H9 (cell line): ENCODE results near the gene WASF3. TPM values are rescaled to one million over a fixed set of nuclear protein-coding genes. Genes with fewer than 3 reads are reported as not detected.

ENCODE experiments used
- DNase-seq: peaks from one replicate; pipeline ENCODE4 v3.0.0-alpha.2; 2017
- H2AFZ ChIP-seq: one replicate; pipeline ENCODE4 v1.6.1; 2013; ENCODE audit warnings: mild to moderate bottlenecking, low read length, control low read depth, moderate library complexity
- H2AK5ac ChIP-seq: 2 replicates; pipeline ENCODE4 v1.6.1; 2013; ENCODE audit warnings: low read length, control low read depth, mixed read lengths; ENCODE audit not compliant: insufficient read length
- H2BK120ac ChIP-seq: one replicate; pipeline ENCODE4 v1.6.1; 2013; ENCODE audit warnings: low read depth, mild to moderate bottlenecking, low read length, control low read depth, inconsistent platforms; ENCODE audit not compliant: poor library complexity, severe bottlenecking
- H2BK12ac ChIP-seq: 2 replicates; pipeline ENCODE4 v1.6.1; 2013; ENCODE audit warnings: low read length, control low read depth, mixed read lengths, low read depth; ENCODE audit not compliant: insufficient read length
- H2BK15ac ChIP-seq: 2 replicates; pipeline ENCODE4 v1.6.1; 2013; ENCODE audit warnings: low read depth, low read length, control low read depth
- H2BK20ac ChIP-seq: one replicate; pipeline ENCODE4 v1.6.1; 2013; ENCODE audit warnings: low read depth, mild to moderate bottlenecking, low read length, control low read depth, inconsistent platforms; ENCODE audit not compliant: poor library complexity, severe bottlenecking
- H2BK5ac ChIP-seq: 2 replicates; pipeline ENCODE4 v1.6.1; 2013; ENCODE audit warnings: low read length, control low read depth, mixed read lengths; ENCODE audit not compliant: insufficient read length
- H3K14ac ChIP-seq: 2 replicates; pipeline ENCODE4 v1.6.1; 2013; ENCODE audit warnings: low read length, control low read depth; ENCODE audit not compliant: insufficient read depth
- H3K18ac ChIP-seq: 2 replicates; pipeline ENCODE4 v1.6.1; 2013; ENCODE audit warnings: low read depth, mild to moderate bottlenecking, mixed read lengths, low read length, control low read depth; ENCODE audit not compliant: insufficient read length
- H3K23ac ChIP-seq: 2 replicates; pipeline ENCODE4 v1.6.1; 2013; ENCODE audit warnings: low read length, control low read depth, mixed read lengths, low read depth; ENCODE audit not compliant: insufficient read length
- H3K23me2 ChIP-seq: 2 replicates; pipeline ENCODE4 v1.6.1; 2013; ENCODE audit warnings: low read depth, mild to moderate bottlenecking, mixed read lengths, low read length, control low read depth; ENCODE audit not compliant: insufficient read length, poor library complexity, severe bottlenecking
- H3K27ac ChIP-seq: 2 replicates; pipeline ENCODE4 v1.5.1; 2013; ENCODE audit warnings: low read length, control low read depth, mixed read lengths, low read depth; ENCODE audit not compliant: insufficient read length
- H3K27me3 ChIP-seq: 2 replicates; pipeline ENCODE4 v1.6.1; 2013; ENCODE audit warnings: low read length, control low read depth, inconsistent platforms; ENCODE audit not compliant: insufficient read depth
- H3K4ac ChIP-seq: 2 replicates; pipeline ENCODE4 v1.6.1; 2013; ENCODE audit warnings: low read depth, mild to moderate bottlenecking, control low read depth, inconsistent platforms, low read length, moderate library complexity
- H3K4me1 ChIP-seq: 2 replicates; pipeline ENCODE4 v1.6.1; 2013; ENCODE audit warnings: low read length, control low read depth, inconsistent platforms; ENCODE audit not compliant: insufficient read depth
- H3K4me2 ChIP-seq: 2 replicates; pipeline ENCODE4 v1.6.1; 2013; ENCODE audit warnings: low read length, control low read depth, mixed read lengths; ENCODE audit not compliant: insufficient read length, insufficient read depth
- H3K56ac ChIP-seq: 2 replicates; pipeline ENCODE4 v1.6.1; 2013; ENCODE audit warnings: low read depth, mild to moderate bottlenecking, mixed read lengths, low read length, control low read depth; ENCODE audit not compliant: insufficient read length
- H3K79me1 ChIP-seq: 2 replicates; pipeline ENCODE4 v1.6.1; 2013; ENCODE audit warnings: low read depth, mild to moderate bottlenecking, moderate library complexity, low read length, control low read depth, inconsistent platforms; ENCODE audit not compliant: insufficient read depth, poor library complexity, severe bottlenecking
- H3K79me2 ChIP-seq: 2 replicates; pipeline ENCODE4 v1.6.1; 2013; ENCODE audit warnings: low read length, control low read depth, inconsistent platforms; ENCODE audit not compliant: insufficient read depth
- H3K9ac ChIP-seq: 2 replicates; pipeline ENCODE4 v1.6.1; 2013; ENCODE audit warnings: low read length, control low read depth, mixed read lengths; ENCODE audit not compliant: insufficient read length; ENCODE audit errors: extremely low read depth
- H3K9me3 ChIP-seq: one replicate; pipeline ENCODE4 v1.6.1; 2013; ENCODE audit warnings: low read depth, low read length, inconsistent platforms; ENCODE audit not compliant: control insufficient read depth
- H3T11ph ChIP-seq: one replicate; pipeline ENCODE4 v1.6.1; 2013; ENCODE audit warnings: mild to moderate bottlenecking, low read length, control low read depth, inconsistent platforms
- H4K20me1 ChIP-seq: one replicate; pipeline ENCODE4 v1.6.1; 2013; ENCODE audit not compliant: control insufficient read depth, insufficient read length, insufficient read depth
- H4K5ac ChIP-seq: 2 replicates; pipeline ENCODE4 v1.6.1; 2013; ENCODE audit warnings: low read depth, mild to moderate bottlenecking, mixed read lengths, low read length, control low read depth; ENCODE audit not compliant: insufficient read length
- H4K8ac ChIP-seq: replicated peaks from 2 replicates; pipeline ENCODE4 v1.6.1; 2013; ENCODE audit warnings: low read length, control low read depth, mixed read lengths, low read depth; ENCODE audit not compliant: insufficient read length
- H4K91ac ChIP-seq: 2 replicates; pipeline ENCODE4 v1.6.1; 2013; ENCODE audit warnings: low read depth, mild to moderate bottlenecking, moderate library complexity, mixed read lengths, low read length, control low read depth; ENCODE audit not compliant: insufficient read length
- H3K27ac Mint-ChIP-seq, 3 experiments: 2 replicates in 2 of 3; 3 replicates in 1 of 3; pipeline ENCODE4 v1.8.0; 2020 to 2021; ENCODE audit warnings: mixed read lengths in 3 of 3, mild to moderate bottlenecking in 1 of 3, moderate library complexity in 1 of 3
- H3K27me3 Mint-ChIP-seq: 2 replicates; pipeline ENCODE4 v1.8.0; 2021; ENCODE audit warnings: low read depth, mild to moderate bottlenecking, moderate library complexity, mixed read lengths
- H3K36me3 Mint-ChIP-seq, 3 experiments: 2 replicates in 2 of 3; 3 replicates in 1 of 3; pipeline ENCODE4 v1.8.0; 2020 to 2021; ENCODE audit warnings: low read depth in 3 of 3, mixed read lengths in 3 of 3; ENCODE audit not compliant: insufficient read depth in 1 of 3
- H3K4me1 Mint-ChIP-seq, 2 experiments: 2 replicates each; pipeline ENCODE4 v1.8.0; 2020; ENCODE audit warnings: mixed read lengths in 2 of 2
- H3K4me3 Mint-ChIP-seq, 2 experiments: 2 replicates in 1 of 2; 3 replicates in 1 of 2; pipeline ENCODE4 v1.8.0; 2020 to 2021; ENCODE audit warnings: mild to moderate bottlenecking in 2 of 2, mixed read lengths in 2 of 2, moderate library complexity in 1 of 2
- H3K9me3 Mint-ChIP-seq, 2 experiments: 2 replicates in 1 of 2; 3 replicates in 1 of 2; pipeline ENCODE4 v1.8.0; 2020; ENCODE audit warnings: mild to moderate bottlenecking in 2 of 2, mixed read lengths in 2 of 2, moderate library complexity in 1 of 2
- whole genome bisulfite sequencing: extraction: QIAGEN DNeasy Blood & Tissue Kit; methylation state at CpG from one replicate; pipeline ENCODE4 v1.1.7; 2013; ENCODE audit warnings: missing lambda C conversion rate, low lambda C conversion rate, mixed read lengths; ENCODE audit not compliant: insufficient read length; ENCODE audit errors: extremely low coverage; 5-methylcytosine and 5-hydroxymethylcytosine counted together
- total RNA-seq: library from RNA; stranded (reverse); gene quantifications from 2 replicates; pipeline ENCODE4 v1.2.1, GENCODE V29; 2021
- TF ChIP-seq, protein P1 (sequence below): fragments of 200-600 bp; sonication (generic); conservative IDR thresholded peaks from 3 replicates; pipeline ENCODE4 v1.8.0; 2021; ENCODE audit warnings: antibody characterized with exemption, mild to moderate bottlenecking

WASF3 gene
- total RNA-seq, 1 experiment from 2014 or later, result 22.2 TPM

DNA sequence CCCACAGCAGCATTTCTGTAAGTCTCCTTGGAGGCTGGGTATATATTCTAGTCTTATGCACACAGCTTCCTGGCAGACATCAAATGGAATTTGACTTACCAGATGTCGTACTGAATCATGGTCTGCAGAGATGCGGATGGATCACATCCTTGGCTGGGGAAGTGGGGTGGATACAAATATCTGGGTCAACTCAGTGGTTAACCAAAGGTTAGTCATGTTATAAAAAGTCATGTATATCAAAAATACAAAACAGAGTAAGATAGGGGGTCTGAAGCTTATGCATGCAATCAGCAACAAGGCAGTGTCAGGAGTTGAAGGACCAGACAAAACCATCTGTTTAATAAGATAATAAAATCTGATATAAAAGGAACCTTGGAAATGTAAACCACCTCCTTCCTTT, 61.9 kb downstream of the WASF3 start:
- H3K4me1 ChIP-seq, result no peaks in the 10 kb centered on the region

More for the DNA sequence above, 61.9 kb downstream of the WASF3 start:
- Histone ChIP-seq H2AFZ (no peak overlapping the region), H2AK5ac (no peak overlapping the region), H2BK15ac (no peak overlapping the region), H3K27me3 (no peaks in the 10 kb centered on the region), H2BK120ac (no peak overlapping the region), H4K20me1 (no peaks in the 10 kb centered on the region), H2BK5ac (no peak overlapping the region), H2BK20ac (no peak overlapping the region), H3K79me1 (no peaks in the 10 kb centered on the region), H3K23me2 (no peaks in the 10 kb centered on the region), H3K27ac (no peak overlapping the region), H3K14ac (no peak overlapping the region), H3K23ac (no peak overlapping the region), H3K4me2 (no peak overlapping the region), H4K8ac (no peak overlapping the region), H3K56ac (no peak overlapping the region), H4K91ac (no peak overlapping the region), H4K5ac (no peak overlapping the region), H3K9me3 (peaks cover 9% of the 10 kb centered on the region), H2BK12ac (no peak overlapping the region), H3T11ph (no peak overlapping the region), H3K9ac (no peak overlapping the region), H3K18ac (no peak overlapping the region), H3K4ac (no peak overlapping the region), H3K79me2 (0 out of 2 replicates have a peak, but pooled peaks cover 1% of the 10 kb centered on the region)
- TF ChIP-seq, protein P1, sequence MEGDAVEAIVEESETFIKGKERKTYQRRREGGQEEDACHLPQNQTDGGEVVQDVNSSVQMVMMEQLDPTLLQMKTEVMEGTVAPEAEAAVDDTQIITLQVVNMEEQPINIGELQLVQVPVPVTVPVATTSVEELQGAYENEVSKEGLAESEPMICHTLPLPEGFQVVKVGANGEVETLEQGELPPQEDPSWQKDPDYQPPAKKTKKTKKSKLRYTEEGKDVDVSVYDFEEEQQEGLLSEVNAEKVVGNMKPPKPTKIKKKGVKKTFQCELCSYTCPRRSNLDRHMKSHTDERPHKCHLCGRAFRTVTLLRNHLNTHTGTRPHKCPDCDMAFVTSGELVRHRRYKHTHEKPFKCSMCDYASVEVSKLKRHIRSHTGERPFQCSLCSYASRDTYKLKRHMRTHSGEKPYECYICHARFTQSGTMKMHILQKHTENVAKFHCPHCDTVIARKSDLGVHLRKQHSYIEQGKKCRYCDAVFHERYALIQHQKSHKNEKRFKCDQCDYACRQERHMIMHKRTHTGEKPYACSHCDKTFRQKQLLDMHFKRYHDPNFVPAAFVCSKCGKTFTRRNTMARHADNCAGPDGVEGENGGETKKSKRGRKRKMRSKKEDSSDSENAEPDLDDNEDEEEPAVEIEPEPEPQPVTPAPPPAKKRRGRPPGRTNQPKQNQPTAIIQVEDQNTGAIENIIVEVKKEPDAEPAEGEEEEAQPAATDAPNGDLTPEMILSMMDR, result no peak
- no peak for DNase-seq
- no peaks in the 10 kb centered on the region for H3K27me3 Mint-ChIP-seq
- H3K4me1 Mint-ChIP-seq, result peaks cover 2 to 6% of the 10 kb centered on the region in 2 experiments
- H3K36me3 Mint-ChIP-seq, result peaks cover 12 to 35% (median 13%) of the 10 kb centered on the region in 3 experiments
- peaks cover 12% of the 10 kb centered on the region in 2 experiments; a peak in 4 of 5 replicates for H3K9me3 Mint-ChIP-seq
- H3K4me3 Mint-ChIP-seq, result no peak overlapping the region
- no CpG with 5 or more reads among the region's 2 CpGs for WGBS
- H3K27ac Mint-ChIP-seq, result no peak overlapping the region; a peak in 1 of 7 replicates
